ENCODE data around the gene SHOX. TPM values are rescaled to one million over a fixed set of nuclear protein-coding genes. Genes with fewer than 3 reads are reported as not detected.
"Not testable (repeated sequence)": the region's sequence is repeated elsewhere in the genome, so short reads cannot be mapped to it uniquely, and the experiment has no call there.

Gene SHOX
- total RNA-seq, 5 donors from 2014 or later (not counting 1 experiment from before 2014, with no cell fraction given): not detected

GRCh38 chrX:614136-614535 is 16.5 kb upstream of the SHOX start:
- 72% methylated on average over 4 of the region's 5 CpGs for WGBS (ENCODE audit: insufficient coverage)
- H3K27ac ChIP-seq (ENCODE audit: low read length): no peak overlapping the region
- H3K36me3 ChIP-seq (ENCODE audit: control insufficient read depth in 2 of 2, extremely low read depth in 1 of 2, insufficient read depth in 1 of 2, low read length in 1 of 2): no peaks in the 10 kb centered on the region
- H3K4me3 ChIP-seq (ENCODE audit: control insufficient read depth in 1 of 2, extremely low read depth in 1 of 2, low read length in 1 of 2): no peak overlapping the region
- no peaks in the 10 kb centered on the region for H3K4me1 ChIP-seq (ENCODE audit: control insufficient read depth in 1 of 2, extremely low read depth in 1 of 2, insufficient read depth in 2 of 2, low read length in 2 of 2)
- ATAC-seq (replicated peaks in 1 of 4) (no peak), DNase-seq (no peak)
- ChIA-PET POLR2A (no interaction called here), CTCF (no interaction called here)
- peaks cover 8 to 28% (median 12%) of the 10 kb centered on the region in 3 donors for H3K9me3 Mint-ChIP-seq
- no peaks in the 10 kb centered on the region for H3K9me3 ChIP-seq
- H3K27me3 ChIP-seq (replicated peaks in 1 of 2; ENCODE audit: control insufficient read depth in 2 of 2, extremely low read depth in 1 of 2, insufficient read depth in 2 of 2, low read length in 1 of 2): peaks cover 0 to 11% of the 10 kb centered on the region in 2 experiments
- no peak overlapping the region for H3K4me3 Mint-ChIP-seq
- H3K36me3 Mint-ChIP-seq: no peaks in the 10 kb centered on the region
- H3K4me1 Mint-ChIP-seq: peaks cover 0 to 7% (median 0%) of the 10 kb centered on the region in 3 donors
- H3K27ac Mint-ChIP-seq: no peak overlapping the region
- peaks cover 17 to 26% of the 10 kb centered on the region in 2 donors for H3K27me3 Mint-ChIP-seq

- no peak overlapping the region for H3K27ac Mint-ChIP-seq
- peaks cover 0 to 6% (median 2%) of the 10 kb centered on the region in 3 donors for H3K9me3 Mint-ChIP-seq
- H3K36me3 Mint-ChIP-seq: no peaks in the 10 kb centered on the region
- H3K27me3 Mint-ChIP-seq: peaks cover 34 to 44% of the 10 kb centered on the region in 2 donors
- ATAC-seq (replicated peaks in 1 of 4) (no peak), DNase-seq (no peak)
- H3K27ac ChIP-seq (ENCODE audit: low read length): no peak overlapping the region
- no peak overlapping the region for H3K4me3 Mint-ChIP-seq
- H3K4me1 ChIP-seq (ENCODE audit: control insufficient read depth in 1 of 2, extremely low read depth in 1 of 2, insufficient read depth in 2 of 2, low read length in 2 of 2): no peaks in the 10 kb centered on the region
- POLR2A ChIA-PET: no interaction called here
- no peaks in the 10 kb centered on the region for H3K9me3 ChIP-seq
- CTCF ChIA-PET: no interaction called here
- H3K4me1 Mint-ChIP-seq: peaks cover 6 to 13% (median 6%) of the 10 kb centered on the region in 3 donors
- no peak overlapping the region for H3K4me3 ChIP-seq (ENCODE audit: control insufficient read depth in 1 of 2, extremely low read depth in 1 of 2, low read length in 1 of 2)
- WGBS (ENCODE audit: insufficient coverage): no CpG with 5 or more reads among the region's 7 CpGs
- peaks cover 0 to 23% of the 10 kb centered on the region in 2 experiments for H3K27me3 ChIP-seq (replicated peaks in 1 of 2; ENCODE audit: control insufficient read depth in 2 of 2, extremely low read depth in 1 of 2, insufficient read depth in 2 of 2, low read length in 1 of 2)
- no peaks in the 10 kb centered on the region for H3K36me3 ChIP-seq (ENCODE audit: control insufficient read depth in 2 of 2, extremely low read depth in 1 of 2, insufficient read depth in 1 of 2, low read length in 1 of 2)
Observed at GRCh38 chrX:617401-617800, 13.2 kb upstream of the SHOX start.

GRCh38 chrX:617891-618290 is 12.7 kb upstream of the SHOX start:
- H3K27ac Mint-ChIP-seq: no peak overlapping the region

GRCh38 chrX:618304-618703 is 12.3 kb upstream of the SHOX start:
- DNase-seq; H3K36me3 ChIP-seq (ENCODE audit: control insufficient read depth in 2 of 2, extremely low read depth in 1 of 2, insufficient read depth in 1 of 2, low read length in 1 of 2); H3K4me3 ChIP-seq (ENCODE audit: control insufficient read depth in 1 of 2, extremely low read depth in 1 of 2, low read length in 1 of 2); H3K4me3 Mint-ChIP-seq; H3K4me1 ChIP-seq (ENCODE audit: control insufficient read depth in 1 of 2, extremely low read depth in 1 of 2, insufficient read depth in 2 of 2, low read length in 2 of 2); H3K9me3 ChIP-seq; H3K27ac Mint-ChIP-seq; POLR2A ChIA-PET; ATAC-seq (replicated peaks in 1 of 4); H3K9me3 Mint-ChIP-seq; H3K27ac ChIP-seq (ENCODE audit: low read length); CTCF ChIA-PET; H3K36me3 Mint-ChIP-seq: not testable (repeated sequence)
- peaks cover under 1 to 23% of the 10 kb centered on the region in 2 experiments for H3K27me3 ChIP-seq (replicated peaks in 1 of 2; ENCODE audit: control insufficient read depth in 2 of 2, extremely low read depth in 1 of 2, insufficient read depth in 2 of 2, low read length in 1 of 2)
- H3K4me1 Mint-ChIP-seq: peaks cover 9 to 22% (median 13%) of the 10 kb centered on the region in 3 donors
- peaks cover 43 to 48% of the 10 kb centered on the region in 2 donors for H3K27me3 Mint-ChIP-seq

More at GRCh38 chrX:617891-618290, 12.7 kb upstream of the SHOX start:
- Histone ChIP-seq H3K9me3 (no peaks in the 10 kb centered on the region), H3K27ac (ENCODE audit: low read length) (no peak overlapping the region), H3K4me3 (ENCODE audit: control insufficient read depth in 1 of 2, extremely low read depth in 1 of 2, low read length in 1 of 2) (no peak overlapping the region), H3K36me3 (ENCODE audit: control insufficient read depth in 2 of 2, extremely low read depth in 1 of 2, insufficient read depth in 1 of 2, low read length in 1 of 2) (no peaks in the 10 kb centered on the region), H3K4me1 (ENCODE audit: control insufficient read depth in 1 of 2, extremely low read depth in 1 of 2, insufficient read depth in 2 of 2, low read length in 2 of 2) (no peaks in the 10 kb centered on the region), H3K27me3 (replicated peaks in 1 of 2; ENCODE audit: control insufficient read depth in 2 of 2, extremely low read depth in 1 of 2, insufficient read depth in 2 of 2, low read length in 1 of 2) (peaks cover 0 to 23% of the 10 kb centered on the region in 2 experiments)
- peaks cover 39 to 48% of the 10 kb centered on the region in 2 donors for H3K27me3 Mint-ChIP-seq
- CTCF ChIA-PET: no interaction called here
- WGBS (ENCODE audit: insufficient coverage): 51% methylated on average over 6 of the region's 8 CpGs
- ATAC-seq (replicated peaks in 1 of 4) (no peak), DNase-seq (no peak)
- peaks cover 0 to 4% (median 2%) of the 10 kb centered on the region in 3 donors for H3K9me3 Mint-ChIP-seq
- peaks cover 6 to 17% (median 10%) of the 10 kb centered on the region in 3 donors for H3K4me1 Mint-ChIP-seq
- H3K4me3 Mint-ChIP-seq: no peak overlapping the region
- POLR2A ChIA-PET: no interaction called here
- H3K36me3 Mint-ChIP-seq: no peaks in the 10 kb centered on the region

- WGBS (ENCODE audit: insufficient coverage): 18% methylated on average over 33 of the region's 54 CpGs
- peaks cover 2 to 29% of the 10 kb centered on the region in 2 experiments for H3K27me3 ChIP-seq (replicated peaks in 1 of 2; ENCODE audit: control insufficient read depth in 2 of 2, extremely low read depth in 1 of 2, insufficient read depth in 2 of 2, low read length in 1 of 2)
- H3K9me3 ChIP-seq: no peaks in the 10 kb centered on the region
- H3K4me1 ChIP-seq (ENCODE audit: control insufficient read depth in 1 of 2, extremely low read depth in 1 of 2, insufficient read depth in 2 of 2, low read length in 2 of 2): no peaks in the 10 kb centered on the region
- Mint-ChIP-seq H3K27ac (no peak overlapping the region), H3K36me3 (no peaks in the 10 kb centered on the region), H3K4me3 (no peak overlapping the region), H3K9me3 (peaks cover 0 to 2% (median 0%) of the 10 kb centered on the region in 3 donors), H3K27me3 (peaks cover 44 to 54% of the 10 kb centered on the region in 2 donors), H3K4me1 (peaks cover 9 to 24% (median 15%) of the 10 kb centered on the region in 3 donors)
- ChIA-PET CTCF (no interaction called here), POLR2A (no interaction called here)
- no peaks in the 10 kb centered on the region for H3K36me3 ChIP-seq (ENCODE audit: control insufficient read depth in 2 of 2, extremely low read depth in 1 of 2, insufficient read depth in 1 of 2, low read length in 1 of 2)
- no peak for DNase-seq
- H3K27ac ChIP-seq (ENCODE audit: low read length): no peak overlapping the region
- H3K4me3 ChIP-seq (ENCODE audit: control insufficient read depth in 1 of 2, extremely low read depth in 1 of 2, low read length in 1 of 2): no peak overlapping the region
- ATAC-seq (replicated peaks in 1 of 4): no peak
Observed at GRCh38 chrX:618761-619450, 11.7 kb upstream of the SHOX start.

- no peak overlapping the region for H3K4me3 ChIP-seq (ENCODE audit: control insufficient read depth in 1 of 2, extremely low read depth in 1 of 2, low read length in 1 of 2)
- no peak overlapping the region for H3K4me3 Mint-ChIP-seq
- H3K27ac Mint-ChIP-seq: no peak overlapping the region
- WGBS (ENCODE audit: insufficient coverage): 6% methylated on average over 11 of the region's 23 CpGs
- peaks cover 0 to 3% of the 10 kb centered on the region in 2 experiments for H3K4me1 ChIP-seq (ENCODE audit: control insufficient read depth in 1 of 2, extremely low read depth in 1 of 2, insufficient read depth in 2 of 2, low read length in 2 of 2)
- no peaks in the 10 kb centered on the region for H3K36me3 ChIP-seq (ENCODE audit: control insufficient read depth in 2 of 2, extremely low read depth in 1 of 2, insufficient read depth in 1 of 2, low read length in 1 of 2)
- no peaks in the 10 kb centered on the region for H3K36me3 Mint-ChIP-seq
- DNase-seq (no peak), ATAC-seq (replicated peaks in 1 of 4) (no peak)
- H3K27ac ChIP-seq (ENCODE audit: low read length): no peak overlapping the region
- H3K27me3 ChIP-seq (replicated peaks in 1 of 2; ENCODE audit: control insufficient read depth in 2 of 2, extremely low read depth in 1 of 2, insufficient read depth in 2 of 2, low read length in 1 of 2): peaks cover 2 to 34% of the 10 kb centered on the region in 2 experiments
- peaks cover 0 to under 1% (median 0%) of the 10 kb centered on the region in 3 donors for H3K9me3 Mint-ChIP-seq
- no peaks in the 10 kb centered on the region for H3K9me3 ChIP-seq
- ChIA-PET CTCF (no interaction called here), POLR2A (no interaction called here)
- peaks cover 39 to 52% of the 10 kb centered on the region in 2 donors for H3K27me3 Mint-ChIP-seq
- H3K4me1 Mint-ChIP-seq: peaks cover 9 to 24% (median 15%) of the 10 kb centered on the region in 3 donors
Observed at GRCh38 chrX:619451-619811, 11.2 kb upstream of the SHOX start.

Data from T-cell (primary cell).